GM18526 (cell line): Measurements from ENCODE around the gene C6orf15.

Experiments
- POLR2A ChIP-seq: IDR thresholded peaks from 3 replicates; pipeline ENCODE4 v1.6.1; 2011; ENCODE audit not compliant: insufficient read length; ENCODE audit errors: extremely low read depth

Gene C6orf15

DNA sequence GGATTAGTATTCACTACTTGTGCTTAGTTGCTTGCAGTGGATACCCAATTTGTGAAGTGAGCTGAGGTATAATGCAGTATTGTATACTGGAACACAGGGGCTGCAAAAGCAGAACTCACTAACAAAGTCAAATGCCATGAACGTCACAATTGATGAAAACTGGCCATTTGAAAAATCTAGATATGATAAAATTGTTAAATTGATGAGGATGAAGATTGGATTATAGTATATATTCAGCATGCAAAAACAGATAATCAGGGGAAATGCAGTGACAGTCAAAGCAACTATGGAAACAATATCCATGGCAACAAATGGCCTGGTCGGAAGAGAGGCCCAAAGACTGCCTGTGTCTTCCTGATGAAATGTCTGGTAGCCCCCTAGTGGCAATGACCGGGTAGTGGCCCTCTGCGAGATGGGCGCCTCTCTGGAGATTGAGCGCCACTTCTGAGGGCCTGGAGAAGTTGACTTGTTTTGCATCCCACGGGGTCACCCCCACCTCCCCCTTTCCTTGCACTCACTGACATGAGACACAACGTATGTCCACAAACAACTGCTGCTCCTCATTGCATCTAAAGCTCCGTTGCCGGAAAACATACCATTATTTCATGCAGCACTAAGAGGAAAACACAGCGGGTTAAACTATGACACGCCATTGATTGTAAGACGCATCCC is 43.6 kb downstream of the C6orf15 start:
- no peak for TF ChIP-seq POLR2A

GRCh38 chr6:31065556-31065955 is 46.8 kb downstream of the C6orf15 start:
- TF ChIP-seq POLR2A: no peak

- no peak for TF ChIP-seq POLR2A
These were observed 48.4 kb downstream of the C6orf15 start for GRCh38 chr6:31063906-31064435.
